ENCODE data around the gene EEF1G.
A peak's percentile ranks its signal among the peaks of the same experiment; 100 is the strongest.
"Not testable (repeated sequence)": the region's sequence is repeated elsewhere in the genome, so short reads cannot be mapped to it uniquely, and the experiment has no call there.

The EEF1G gene

GRCh38 chr11:62553839-62554361 is 19.8 kb downstream of the EEF1G start:
- no peak for DNase-seq

DNA sequence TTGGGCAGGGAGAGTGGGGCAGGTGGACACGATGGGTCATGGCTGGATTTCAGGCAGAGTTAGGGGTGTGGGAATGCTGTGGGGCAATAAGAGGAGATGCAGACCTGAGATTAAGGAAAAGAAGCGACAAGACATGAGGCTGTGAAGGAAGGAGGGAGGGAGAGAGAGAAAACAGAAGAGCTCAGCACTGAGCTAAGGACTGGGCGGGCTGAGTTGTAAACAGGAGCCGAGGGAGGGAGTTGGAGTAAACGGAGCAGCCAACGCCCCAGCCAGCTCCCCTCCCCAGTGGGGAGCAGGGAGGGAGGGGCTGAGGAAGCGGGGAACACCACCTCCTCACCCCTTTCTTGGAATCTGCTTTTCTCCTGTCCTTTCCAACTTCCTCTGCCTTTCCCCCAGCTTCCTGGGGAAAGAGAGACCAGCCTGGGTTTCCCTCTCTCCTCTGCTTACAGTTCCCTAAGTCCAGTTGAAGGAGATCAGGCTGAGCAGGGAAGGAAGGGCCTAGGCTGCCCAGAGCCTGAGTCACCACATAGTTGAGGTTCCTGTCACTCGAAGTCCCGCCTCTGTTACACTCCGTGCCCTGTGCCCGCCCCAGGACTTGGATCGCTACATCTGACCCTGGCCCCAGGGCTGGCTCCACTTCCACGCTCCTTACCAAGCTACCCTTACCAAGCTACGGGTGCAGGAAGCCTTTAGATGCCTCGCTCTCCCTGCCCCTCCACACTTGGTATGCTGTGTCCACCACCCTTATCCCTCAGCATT is 20.4 kb downstream of the EEF1G start:
- DNase-seq: peak; percentile 50 to 60

DNA sequence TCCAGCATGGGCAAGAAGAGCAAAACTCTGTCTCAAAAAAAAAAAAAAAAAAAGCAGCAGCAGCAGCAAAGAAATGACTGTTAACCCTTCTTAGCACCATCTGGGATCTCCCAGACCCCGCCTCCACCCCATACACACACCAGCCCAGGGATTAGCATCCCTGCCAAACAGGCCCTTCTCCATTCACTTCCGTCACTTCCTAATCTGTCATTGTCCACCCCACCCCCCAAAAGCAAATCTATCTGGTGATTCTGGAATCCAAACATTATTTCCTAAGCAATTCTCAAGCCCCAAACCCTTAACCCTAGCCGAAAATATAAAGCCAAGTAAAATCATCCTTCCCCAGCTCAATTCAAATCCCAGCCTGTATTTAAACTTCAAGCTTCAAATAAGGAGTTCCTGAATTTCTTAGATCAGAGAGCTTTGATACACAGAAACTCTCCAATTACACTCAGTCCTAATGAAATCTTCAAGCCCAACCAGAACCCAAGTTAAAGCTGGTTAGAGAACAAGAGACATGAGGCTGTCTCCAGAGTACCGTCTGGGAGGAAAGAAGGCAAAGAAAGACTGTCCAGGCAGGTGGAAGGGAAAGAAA is 21.1 kb downstream of the EEF1G start:
- no peak for DNase-seq

DNA sequence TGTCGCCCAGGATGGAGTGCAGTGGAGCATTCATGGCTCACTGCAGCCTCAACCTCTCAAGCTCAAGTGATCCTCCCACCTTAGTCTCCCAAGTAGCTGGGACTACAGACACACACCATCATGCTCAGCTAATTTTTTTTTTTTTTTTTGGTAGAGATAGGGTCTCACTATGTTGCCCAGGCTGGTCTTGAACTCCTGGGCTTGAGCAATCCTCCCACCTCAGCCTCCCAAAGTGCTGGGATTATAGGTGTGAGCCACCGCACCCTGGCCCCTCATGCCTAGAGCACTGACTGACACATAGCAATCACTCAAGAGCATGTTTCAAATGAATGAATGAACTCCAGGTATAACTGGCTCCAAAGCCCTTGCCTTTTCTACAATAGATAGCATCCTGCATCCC is 23.2 kb downstream of the EEF1G start:
- not testable (repeated sequence) for DNase-seq

- no peak for DNase-seq
Measured at GRCh38 chr11:62548545-62549335, 25.0 kb downstream of the EEF1G start.

GRCh38 chr11:62547691-62548281 is 25.9 kb downstream of the EEF1G start:
- no peak for DNase-seq

DNA sequence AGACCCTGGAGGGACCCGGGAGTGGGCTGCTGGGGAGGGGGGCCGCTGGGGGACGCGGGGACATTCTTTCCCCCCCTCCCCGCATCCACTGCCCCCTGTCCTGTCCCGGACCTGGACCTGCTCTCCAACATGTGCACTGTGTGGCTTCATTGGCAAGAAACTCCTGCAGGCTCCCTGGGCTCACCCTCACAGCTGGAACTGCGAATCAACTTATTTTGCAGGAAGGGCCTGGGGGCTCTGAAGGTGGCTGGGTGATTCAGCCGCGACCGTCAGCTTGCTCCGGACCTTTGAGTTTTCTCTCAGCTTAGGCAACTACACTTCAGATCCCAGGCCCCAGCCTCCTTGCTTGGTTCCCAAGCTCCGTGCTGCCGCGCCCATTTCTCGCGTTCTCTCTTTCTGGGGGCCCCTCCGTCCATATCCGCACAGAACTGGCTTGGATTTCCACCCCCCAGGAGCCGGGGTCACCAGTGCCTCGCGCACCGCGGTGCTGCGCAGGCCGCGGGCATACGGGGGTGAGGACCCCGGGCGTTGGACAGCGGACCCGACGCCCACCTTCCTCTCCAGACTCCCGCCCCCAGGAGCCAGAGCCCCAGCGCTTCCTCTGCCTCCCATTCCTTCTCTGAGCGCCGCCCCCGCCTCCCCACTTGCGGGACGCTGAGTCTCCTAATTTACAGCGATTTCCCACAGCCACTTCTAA is 26.6 kb downstream of the EEF1G start:
- DNase-seq: no peak

DNA sequence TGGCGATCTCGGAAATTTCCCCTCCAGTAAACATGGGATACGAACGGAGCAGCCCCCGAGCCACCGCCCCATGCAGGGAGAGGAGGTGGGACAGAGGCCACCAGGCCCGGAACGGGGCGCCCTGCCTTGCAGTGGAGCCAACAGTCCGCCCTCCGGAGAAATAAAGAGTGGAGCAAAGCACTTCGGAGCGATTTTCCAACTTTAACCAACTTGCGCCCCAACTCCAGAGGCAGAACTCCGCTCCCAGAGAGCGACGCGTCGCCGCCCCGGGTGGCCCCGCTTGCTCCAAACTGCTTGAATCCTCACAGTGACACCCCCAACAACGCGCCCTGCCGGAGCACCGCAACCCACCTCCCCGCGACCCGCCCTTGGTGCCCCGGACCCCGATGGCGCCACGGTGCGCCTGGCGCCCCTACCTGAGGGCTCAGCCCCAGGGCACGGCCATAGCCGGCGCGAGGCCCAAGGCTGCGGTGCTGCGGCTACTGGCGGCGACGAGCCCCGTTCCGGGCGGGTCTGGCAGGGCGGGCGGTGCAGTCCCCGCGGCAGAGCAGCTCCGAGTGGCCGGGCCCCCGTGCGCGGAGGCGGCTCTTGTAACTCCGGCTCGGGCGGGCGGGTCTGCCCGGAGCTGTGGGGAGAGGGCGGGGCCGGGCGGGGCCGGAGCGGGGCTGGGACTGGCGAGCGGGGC is 27.3 kb downstream of the EEF1G start, which contains the start of gene AHNAK:
Gene AHNAK (minus strand): TSS at position 563 of the 685 bp plus-strand sequence. CDS start 10,708 bp downstream, outside the sequence.
- DNase-seq: peak; percentile 70 to 76

DNA sequence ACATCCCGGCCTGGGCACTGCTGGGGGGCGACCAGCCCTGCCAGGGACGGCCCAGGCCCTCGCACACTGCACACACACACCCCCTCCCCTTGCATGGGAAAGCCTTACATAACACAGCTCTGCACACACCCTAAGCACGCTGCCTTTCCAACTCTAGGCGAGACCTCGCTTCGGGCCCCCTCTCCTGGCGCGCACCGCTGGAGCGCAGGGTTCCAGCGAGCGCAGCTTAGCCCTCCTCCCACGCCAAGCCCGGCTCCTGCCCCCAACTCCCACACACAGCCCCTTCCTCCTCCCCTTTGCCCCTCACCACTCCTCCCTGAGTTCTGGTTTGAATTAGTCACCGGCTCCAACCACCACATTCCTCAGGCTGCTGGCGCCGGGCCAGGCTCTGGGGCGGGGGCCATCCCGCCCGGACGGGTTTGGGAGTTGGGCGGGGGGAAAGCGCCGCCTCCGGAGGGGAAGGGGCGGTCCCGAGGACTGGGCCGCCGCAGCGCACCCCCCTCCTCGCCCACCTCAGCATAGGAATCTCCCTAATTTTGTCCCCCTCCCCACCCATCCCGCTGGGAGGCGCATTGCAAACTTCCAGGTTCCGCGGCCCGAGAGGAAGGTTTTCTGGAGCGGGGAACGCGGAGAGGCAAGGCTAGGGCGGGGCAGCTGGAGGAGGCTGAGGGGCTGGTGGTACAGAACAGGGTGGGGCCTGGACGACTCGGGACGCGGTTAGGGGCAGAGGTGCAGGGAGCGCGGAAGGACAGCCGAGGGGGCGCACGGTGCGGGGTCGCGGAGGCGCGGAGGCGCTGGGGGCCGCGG is 28.1 kb downstream of the EEF1G start:
- DNase-seq: peak; percentile 75 to 81

- DNase-seq: peak in 1 of 2 experiments; percentile 55
Measured at GRCh38 chr11:62544581-62545436, 28.9 kb downstream of the EEF1G start.

- DNase-seq: peak in 1 of 2 experiments; percentile 23
Measured at GRCh38 chr11:62543680-62544444, 29.8 kb downstream of the EEF1G start.

GRCh38 chr11:62542750-62543567 is 30.7 kb downstream of the EEF1G start:
- peak; percentile 79 to 82 for DNase-seq

- peak in 1 of 2 experiments; percentile 21 for DNase-seq
Measured at GRCh38 chr11:62542111-62542745, 31.5 kb downstream of the EEF1G start.

DNA sequence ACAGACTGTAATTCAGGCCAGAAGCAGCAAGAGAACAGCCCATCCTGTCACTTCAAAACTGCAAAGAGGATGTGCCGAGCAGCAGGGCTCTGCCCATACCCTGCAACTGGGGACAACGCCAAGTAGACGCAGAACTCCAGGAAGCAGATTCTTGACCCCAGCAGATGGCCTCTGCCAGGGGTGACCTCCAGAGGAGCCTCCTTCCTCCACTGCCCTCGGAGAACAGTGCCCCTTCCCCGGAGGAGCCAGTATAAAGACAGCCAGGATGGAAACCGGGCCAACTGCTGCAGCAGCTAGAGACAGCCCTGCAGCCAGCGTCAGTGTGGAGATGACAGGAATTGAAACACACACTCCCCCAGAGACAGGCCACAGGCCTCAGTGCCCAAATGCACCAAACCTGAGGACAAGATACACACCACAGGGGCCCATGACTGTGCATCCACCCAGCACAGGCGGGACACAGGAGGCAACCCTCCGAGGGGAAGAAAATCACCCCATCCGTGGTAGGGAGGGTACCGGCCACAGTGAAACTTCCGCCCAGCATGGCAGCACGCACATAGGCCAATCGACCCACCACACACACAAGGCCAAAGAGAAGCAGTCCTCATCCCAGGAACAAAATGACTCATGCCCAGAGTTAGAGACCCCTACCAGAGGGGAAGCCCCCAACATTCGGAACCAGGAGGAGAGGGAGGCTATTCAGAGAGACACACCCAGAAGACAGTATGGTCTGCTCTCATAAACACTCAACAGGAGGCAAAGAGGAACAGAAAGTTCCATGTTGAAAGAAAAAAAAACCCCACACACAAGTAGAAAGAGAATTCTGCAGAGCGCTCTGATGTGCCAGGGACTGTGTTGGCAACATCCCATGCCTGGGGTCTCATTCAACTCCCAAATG is 32.6 kb downstream of the EEF1G start:
- DNase-seq: peak; percentile 57 to 68

- peak; percentile 66 to 75 for DNase-seq
Measured at GRCh38 chr11:62539238-62539925, 34.3 kb downstream of the EEF1G start.

Data from activated CD4-positive, alpha-beta T cell treated with anti-CD3 and anti-CD28 coated beads, Interleukin-2, amount 50 U/mL, for 48 hours (primary cell).